Activated CD8-positive, alpha-beta memory T cell treated with anti-CD3 and anti-CD28 coated beads, Interleukin-2, amount 10 ng/mL, durations not matched to agents 7 days and 5 days (primary cell): ENCODE results near the gene TMEM132D. TPM values are rescaled to one million over a fixed set of nuclear protein-coding genes. Genes with fewer than 3 reads are reported as not detected.

ENCODE experiments used
- ATAC-seq: fragments of 150-1000 bp; cut with Tn5 transposase; one replicate; pipeline ENCODE4 v1.10.0; 2021; ENCODE audit warnings: moderate library complexity
- CTCF ChIA-PET: fragments of 350-600 bp; sonication (Branson Sonifier 250); formaldehyde crosslinking; loops from one replicate; lab custom pipeline; 2021; ENCODE audit warnings: antibody characterized with exemption; lab: Charles Lee
- DNase-seq: peaks from one replicate; pipeline ENCODE4 v3.0.0-alpha.2; 2020
- H3K27ac Mint-ChIP-seq: one replicate; pipeline ENCODE4 v1.8.0; 2021; ENCODE audit warnings: mild to moderate bottlenecking, mixed read lengths
- H3K27me3 Mint-ChIP-seq: one replicate; pipeline ENCODE4 v1.8.0; 2021; ENCODE audit warnings: mixed read lengths
- H3K36me3 Mint-ChIP-seq: one replicate; pipeline ENCODE4 v1.8.0; 2021; ENCODE audit warnings: mild to moderate bottlenecking, mixed read lengths
- H3K4me1 Mint-ChIP-seq: one replicate; pipeline ENCODE4 v1.8.0; 2021; ENCODE audit warnings: mixed read lengths
- H3K4me3 Mint-ChIP-seq: one replicate; pipeline ENCODE4 v1.8.0; 2021; ENCODE audit warnings: mild to moderate bottlenecking, moderate library complexity, mixed read lengths
- H3K9me3 Mint-ChIP-seq: one replicate; pipeline ENCODE4 v1.8.0; 2022; ENCODE audit warnings: low read depth, mixed read lengths
- total RNA-seq, 2 experiments: library from RNA; stranded (reverse); gene quantifications; one replicate each; pipeline ENCODE4 v1.2.3, GENCODE V29; 2021

TMEM132D gene
- total RNA-seq, 2 experiments from 2014 or later: not detected

GRCh38 chr12:129527506-129527905 lies 376.3 kb downstream of the TMEM132D start:
- Mint-ChIP-seq H3K4me3 (no peak overlapping the region), H3K4me1 (no peaks in the 10 kb centered on the region), H3K27me3 (no peaks in the 10 kb centered on the region), H3K9me3 (peaks cover 3% of the 10 kb centered on the region), H3K27ac (no peak overlapping the region), H3K36me3 (no peaks in the 10 kb centered on the region)
- ATAC-seq (no peak), DNase-seq (no peak)
- CTCF ChIA-PET: no interaction called here

- no peak overlapping the region for H3K27ac Mint-ChIP-seq
These were observed 380.2 kb downstream of the TMEM132D start for GRCh38 chr12:129523621-129524020.

GRCh38 chr12:129520739-129521138 lies 383.1 kb downstream of the TMEM132D start:
- CTCF ChIA-PET: no interaction called here
- Mint-ChIP-seq H3K36me3 (no peaks in the 10 kb centered on the region), H3K9me3 (peaks cover 8% of the 10 kb centered on the region), H3K4me3 (no peak overlapping the region), H3K27me3 (no peaks in the 10 kb centered on the region), H3K27ac (no peak overlapping the region), H3K4me1 (no peaks in the 10 kb centered on the region)
- ATAC-seq (no peak), DNase-seq (no peak)

More at GRCh38 chr12:129523621-129524020, 380.2 kb downstream of the TMEM132D start:
- H3K27me3 Mint-ChIP-seq: no peaks in the 10 kb centered on the region
- no peaks in the 10 kb centered on the region for H3K4me1 Mint-ChIP-seq
- DNase-seq: no peak
- H3K9me3 Mint-ChIP-seq: peaks cover 2% of the 10 kb centered on the region
- no peak overlapping the region for H3K4me3 Mint-ChIP-seq
- CTCF ChIA-PET: no interaction called here
- no peak for ATAC-seq
- H3K36me3 Mint-ChIP-seq: no peaks in the 10 kb centered on the region

- no peaks in the 10 kb centered on the region for H3K4me1 Mint-ChIP-seq
- no peaks in the 10 kb centered on the region for H3K9me3 Mint-ChIP-seq
- DNase-seq (no peak), ATAC-seq (no peak)
- H3K27me3 Mint-ChIP-seq: no peaks in the 10 kb centered on the region
- no peak overlapping the region for H3K4me3 Mint-ChIP-seq
- CTCF ChIA-PET: no interaction called here
- no peaks in the 10 kb centered on the region for H3K36me3 Mint-ChIP-seq
- no peak overlapping the region for H3K27ac Mint-ChIP-seq
These were observed 400.0 kb downstream of the TMEM132D start for GRCh38 chr12:129503802-129504201.

- H3K36me3 Mint-ChIP-seq: no peaks in the 10 kb centered on the region
- no peak overlapping the region for H3K4me3 Mint-ChIP-seq
- H3K27me3 Mint-ChIP-seq: no peaks in the 10 kb centered on the region
- no peaks in the 10 kb centered on the region for H3K4me1 Mint-ChIP-seq
- H3K9me3 Mint-ChIP-seq: peaks cover 3% of the 10 kb centered on the region
- CTCF ChIA-PET: no interaction called here
- no peak for ATAC-seq
- DNase-seq: no peak
- no peak overlapping the region for H3K27ac Mint-ChIP-seq
These were observed 407.6 kb downstream of the TMEM132D start for GRCh38 chr12:129496226-129496625.

- CTCF ChIA-PET: no interaction called here
- no peaks in the 10 kb centered on the region for H3K27me3 Mint-ChIP-seq
- H3K27ac Mint-ChIP-seq: no peak overlapping the region
- H3K4me1 Mint-ChIP-seq: no peaks in the 10 kb centered on the region
- DNase-seq (no peak), ATAC-seq (no peak)
- peaks cover 9% of the 10 kb centered on the region for H3K9me3 Mint-ChIP-seq
- H3K36me3 Mint-ChIP-seq: no peaks in the 10 kb centered on the region
- H3K4me3 Mint-ChIP-seq: no peak overlapping the region
These were observed 409.1 kb downstream of the TMEM132D start for GRCh38 chr12:129494766-129495165.

DNA sequence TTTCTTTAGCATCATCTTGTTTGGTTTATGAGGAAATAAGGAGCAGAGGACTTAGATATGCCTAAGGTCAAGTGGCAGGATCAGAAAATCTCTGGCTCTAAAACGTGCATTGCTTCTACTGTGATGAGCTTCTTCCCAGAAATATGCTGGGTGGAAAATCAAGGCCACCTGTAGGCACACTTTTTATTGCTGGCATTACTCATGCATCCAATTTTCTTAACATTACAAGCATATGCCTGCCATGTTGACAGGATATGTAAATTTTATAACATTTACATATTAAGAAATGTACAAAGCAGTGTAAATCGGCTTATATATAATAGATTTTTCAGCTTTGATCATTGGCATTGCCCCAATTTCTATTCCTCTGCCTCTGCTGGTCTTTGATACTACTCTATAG lies 409.6 kb downstream of the TMEM132D start:
- Mint-ChIP-seq H3K36me3 (no peaks in the 10 kb centered on the region), H3K27me3 (no peaks in the 10 kb centered on the region)
- CTCF ChIA-PET: no interaction called here

GRCh38 chr12:129489100-129489676 lies 414.6 kb downstream of the TMEM132D start:
- DNase-seq (no peak), ATAC-seq (no peak)
- Mint-ChIP-seq H3K9me3 (peaks cover 9% of the 10 kb centered on the region), H3K4me1 (no peaks in the 10 kb centered on the region), H3K36me3 (no peaks in the 10 kb centered on the region), H3K27me3 (no peaks in the 10 kb centered on the region), H3K4me3 (no peak overlapping the region), H3K27ac (no peak overlapping the region)
- CTCF ChIA-PET: no interaction called here

More for the DNA sequence above, 409.6 kb downstream of the TMEM132D start:
- ATAC-seq (no peak), DNase-seq (no peak)
- H3K9me3 Mint-ChIP-seq: peaks cover 9% of the 10 kb centered on the region
- no peaks in the 10 kb centered on the region for H3K4me1 Mint-ChIP-seq
- H3K27ac Mint-ChIP-seq: no peak overlapping the region
- H3K4me3 Mint-ChIP-seq: no peak overlapping the region

GRCh38 chr12:129486931-129487330 lies 416.9 kb downstream of the TMEM132D start:
- peaks cover 9% of the 10 kb centered on the region for H3K9me3 Mint-ChIP-seq
- H3K4me1 Mint-ChIP-seq: no peaks in the 10 kb centered on the region
- H3K4me3 Mint-ChIP-seq: no peak overlapping the region
- H3K36me3 Mint-ChIP-seq: no peaks in the 10 kb centered on the region
- no peak for ATAC-seq
- no peak overlapping the region for H3K27ac Mint-ChIP-seq
- DNase-seq: no peak
- H3K27me3 Mint-ChIP-seq: no peaks in the 10 kb centered on the region
- CTCF ChIA-PET: no interaction called here

- H3K9me3 Mint-ChIP-seq: peaks cover 5% of the 10 kb centered on the region
- CTCF ChIA-PET: no interaction called here
These were observed 420.5 kb downstream of the TMEM132D start for GRCh38 chr12:129483111-129483893.

GRCh38 chr12:129481921-129482320 lies 421.9 kb downstream of the TMEM132D start:
- no peaks in the 10 kb centered on the region for H3K4me1 Mint-ChIP-seq
- no peak overlapping the region for H3K27ac Mint-ChIP-seq
- ATAC-seq (no peak), DNase-seq (no peak)
- no peaks in the 10 kb centered on the region for H3K36me3 Mint-ChIP-seq
- no peaks in the 10 kb centered on the region for H3K27me3 Mint-ChIP-seq
- CTCF ChIA-PET: no interaction called here
- peaks cover 8% of the 10 kb centered on the region for H3K9me3 Mint-ChIP-seq
- no peak overlapping the region for H3K4me3 Mint-ChIP-seq

More at GRCh38 chr12:129483111-129483893, 420.5 kb downstream of the TMEM132D start:
- Mint-ChIP-seq H3K4me3 (no peak overlapping the region), H3K4me1 (no peaks in the 10 kb centered on the region), H3K27me3 (no peaks in the 10 kb centered on the region), H3K36me3 (no peaks in the 10 kb centered on the region), H3K27ac (no peak overlapping the region)
- DNase-seq (no peak), ATAC-seq (no peak)

GRCh38 chr12:129470196-129470595 lies 433.6 kb downstream of the TMEM132D start:
- CTCF ChIA-PET: no interaction called here
- Mint-ChIP-seq H3K4me1 (no peaks in the 10 kb centered on the region), H3K4me3 (no peak overlapping the region), H3K27ac (no peak overlapping the region), H3K27me3 (no peaks in the 10 kb centered on the region), H3K9me3 (peaks cover 7% of the 10 kb centered on the region), H3K36me3 (no peaks in the 10 kb centered on the region)
- ATAC-seq (no peak), DNase-seq (no peak)

DNA sequence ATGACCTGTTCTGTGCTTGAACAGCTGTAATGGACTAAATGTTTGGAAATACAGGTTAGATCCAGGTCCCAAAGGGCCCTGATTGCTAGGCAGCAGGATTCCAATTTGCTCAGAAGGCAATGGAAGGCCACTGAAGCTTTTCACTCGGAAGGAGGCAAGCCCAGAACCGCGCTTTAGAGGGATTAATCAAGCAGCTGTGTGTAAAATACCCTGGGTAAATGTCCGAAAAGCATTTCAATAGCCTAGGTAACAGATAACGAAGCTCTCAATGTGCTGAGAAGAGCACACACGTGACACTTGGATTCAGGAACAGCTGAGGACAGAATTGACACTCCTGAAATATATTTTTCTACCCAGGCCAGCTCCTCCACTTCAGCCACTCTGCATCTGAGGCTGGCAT lies 436.1 kb downstream of the TMEM132D start:
- Mint-ChIP-seq H3K27ac (no peak overlapping the region), H3K36me3 (no peaks in the 10 kb centered on the region), H3K4me1 (no peaks in the 10 kb centered on the region), H3K4me3 (no peak overlapping the region), H3K9me3 (peaks cover 7% of the 10 kb centered on the region), H3K27me3 (no peaks in the 10 kb centered on the region)
- ATAC-seq: no peak
- DNase-seq: no peak
- CTCF ChIA-PET: no interaction called here

GRCh38 chr12:129467289-129467688 lies 436.5 kb downstream of the TMEM132D start:
- CTCF ChIA-PET: no interaction called here
- no peaks in the 10 kb centered on the region for H3K27me3 Mint-ChIP-seq
- H3K4me1 Mint-ChIP-seq: no peaks in the 10 kb centered on the region
- no peak overlapping the region for H3K4me3 Mint-ChIP-seq
- no peak overlapping the region for H3K27ac Mint-ChIP-seq
- ATAC-seq (no peak), DNase-seq (no peak)
- no peaks in the 10 kb centered on the region for H3K36me3 Mint-ChIP-seq
- peaks cover 7% of the 10 kb centered on the region for H3K9me3 Mint-ChIP-seq
